ENCODE data around the gene TRIM15.
"Not testable (repeated sequence)": the region's sequence is repeated elsewhere in the genome, so short reads cannot be mapped to it uniquely, and the experiment has no call there.

The TRIM15 gene

GRCh38 chr6:30163918-30164654 is 740 bp downstream of the TRIM15 start:
- DNase-seq = no peak

- no peak for DNase-seq
These were observed 1.4 kb downstream of the TRIM15 start for GRCh38 chr6:30164714-30165113.

GRCh38 chr6:30165238-30165637 is 1.9 kb downstream of the TRIM15 start:
- not testable (repeated sequence) for DNase-seq

- no peak for DNase-seq
These were observed 3.8 kb downstream of the TRIM15 start for GRCh38 chr6:30167101-30167500.

- DNase-seq = no peak
These were observed 5.4 kb downstream of the TRIM15 start for GRCh38 chr6:30168741-30169140.

GRCh38 chr6:30169658-30170614 is 6.6 kb downstream of the TRIM15 start:
- no peak for DNase-seq

GRCh38 chr6:30171677-30172471 is 8.5 kb downstream of the TRIM15 start:
- DNase-seq = no peak

GRCh38 chr6:30172681-30173080 is 9.3 kb downstream of the TRIM15 start:
- no peak for DNase-seq

GRCh38 chr6:30175765-30176164 is 12.4 kb downstream of the TRIM15 start:
- no peak for DNase-seq

GRCh38 chr6:30178837-30179236 is 15.5 kb downstream of the TRIM15 start:
- no peak for DNase-seq

GRCh38 chr6:30180145-30180544 is 16.8 kb downstream of the TRIM15 start:
- no peak for DNase-seq

GRCh38 chr6:30184417-30185031 is 21.2 kb downstream of the TRIM15 start:
- DNase-seq = no peak

GRCh38 chr6:30185846-30186484 is 22.6 kb downstream of the TRIM15 start:
- DNase-seq = no peak

GRCh38 chr6:30188541-30188940 is 25.2 kb downstream of the TRIM15 start:
- DNase-seq = no peak

- DNase-seq = no peak
These were observed 28.7 kb downstream of the TRIM15 start for GRCh38 chr6:30192076-30192475.

- DNase-seq = no peak
These were observed 31.7 kb downstream of the TRIM15 start for GRCh38 chr6:30194797-30195690.

GRCh38 chr6:30195951-30196350 is 32.6 kb downstream of the TRIM15 start:
- no peak for DNase-seq

GRCh38 chr6:30196376-30196775 is 33.0 kb downstream of the TRIM15 start:
- DNase-seq = no peak

GRCh38 chr6:30198166-30199084 is 35.1 kb downstream of the TRIM15 start:
- DNase-seq = no peak
